GM19035 (cell line): ENCODE measurements around the gene GALNT9.

Experiments used
- ATAC-seq: cut with Tn5 transposase; IDR thresholded peaks from one replicate; pipeline ENCODE4 v1.9.1; 2021; ENCODE audit not compliant: unreplicated experiment

GALNT9 gene

GRCh38 chr12:132174015-132174838 lies 155.2 kb downstream of the GALNT9 start:
- no peak for ATAC-seq

DNA sequence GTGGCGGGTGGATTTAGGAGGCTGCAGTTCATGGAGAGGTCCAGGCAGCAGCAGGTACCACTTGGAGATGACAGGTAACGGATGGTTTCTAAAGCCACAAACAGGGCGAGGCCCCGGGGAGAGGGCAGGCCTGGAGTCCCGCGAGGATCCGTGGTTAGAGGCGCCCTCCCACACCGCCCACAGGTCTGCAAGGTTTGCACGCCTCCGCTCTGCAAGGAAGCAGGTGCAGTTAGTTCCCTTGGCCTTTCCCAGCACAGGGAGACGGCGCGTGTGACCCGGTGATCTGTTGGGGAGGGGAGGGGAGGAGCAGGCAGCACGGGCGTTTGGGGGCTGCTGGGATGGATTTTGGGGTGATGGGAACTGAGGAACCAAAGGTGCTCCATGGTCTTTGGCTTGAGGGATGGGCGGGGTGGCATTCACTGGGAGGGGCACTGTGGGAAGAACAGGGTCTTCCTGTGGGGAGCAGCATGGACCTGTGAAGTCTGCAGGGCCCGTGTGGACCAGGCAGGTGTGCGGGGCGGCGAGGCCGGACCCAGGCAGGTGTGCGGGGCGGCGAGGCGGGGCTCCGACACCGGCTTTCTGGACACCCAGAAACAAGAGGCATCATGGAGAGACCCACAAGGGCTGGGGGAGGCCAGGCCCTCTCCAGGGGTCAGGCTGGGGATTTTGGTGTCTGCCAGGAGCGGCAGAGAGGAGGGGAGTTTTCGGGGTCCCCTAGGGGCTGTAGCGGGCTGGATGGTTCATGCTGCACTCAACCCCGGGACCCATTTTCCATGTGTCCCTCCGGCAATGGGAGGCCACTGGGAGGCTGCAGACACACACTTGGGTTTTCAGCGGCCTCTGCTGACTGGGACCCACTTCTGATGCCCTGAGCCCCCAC lies 156.0 kb downstream of the GALNT9 start:
- no peak for ATAC-seq

GRCh38 chr12:132172619-132173018 lies 156.8 kb downstream of the GALNT9 start:
- no peak for ATAC-seq

DNA sequence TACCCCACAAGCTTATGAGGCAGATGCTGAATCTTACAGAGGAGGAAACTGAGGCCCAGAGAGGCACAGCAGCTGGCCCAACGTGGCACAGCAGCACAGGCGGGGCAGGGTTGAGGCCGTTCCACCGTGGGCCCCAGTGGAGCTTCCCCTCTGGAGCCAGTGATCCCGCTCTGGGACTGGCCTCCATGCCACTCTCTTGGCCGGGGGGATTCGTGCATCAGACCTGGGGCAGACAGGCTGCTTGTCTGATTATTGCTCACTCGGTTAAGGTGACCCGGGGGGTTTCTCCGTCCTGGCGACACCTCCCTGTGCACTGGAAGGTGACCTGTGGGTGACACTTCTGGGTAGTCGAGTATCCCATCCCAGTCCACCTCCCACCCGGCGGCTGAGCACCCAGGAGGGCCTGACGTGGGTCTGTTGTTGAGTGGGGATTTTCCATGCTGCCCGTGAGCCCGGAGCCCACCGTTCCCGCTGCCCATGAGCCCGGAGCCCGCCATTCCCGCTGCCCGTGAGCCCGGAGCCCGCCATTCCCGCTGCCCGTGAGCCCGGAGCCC lies 157.3 kb downstream of the GALNT9 start:
- no peak for ATAC-seq

GRCh38 chr12:132171293-132171967 lies 158.0 kb downstream of the GALNT9 start:
- ATAC-seq, result no peak

- no peak for ATAC-seq
Observed at GRCh38 chr12:132170637-132171292, 158.6 kb downstream of the GALNT9 start.

DNA sequence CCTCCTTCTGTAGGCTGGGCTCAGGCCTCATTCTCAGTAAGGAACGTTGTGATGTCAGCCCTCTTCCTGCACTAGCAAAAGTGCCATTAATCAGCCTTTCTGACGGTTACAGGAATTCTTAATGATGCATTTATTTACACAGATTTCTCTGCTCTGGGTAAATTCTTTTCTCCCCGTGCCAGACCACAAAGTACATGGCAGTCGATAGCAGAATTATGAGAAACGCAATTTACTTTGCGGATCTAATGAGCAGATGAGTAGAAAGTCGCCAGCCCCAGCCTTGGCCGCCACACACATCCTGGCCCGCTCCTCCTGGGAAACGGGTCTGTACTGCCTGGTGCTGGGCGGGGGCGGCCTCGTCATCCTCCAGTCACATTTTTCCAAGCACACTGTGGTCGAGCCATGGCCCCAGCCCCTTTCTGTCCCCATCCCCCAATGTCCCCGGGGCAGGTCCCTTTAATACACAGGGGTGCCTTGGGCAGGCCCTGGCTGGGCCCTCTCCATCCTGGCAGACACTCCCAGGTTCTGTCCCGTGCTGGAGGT lies 159.2 kb downstream of the GALNT9 start:
- no peak for ATAC-seq

- no peak for ATAC-seq
Observed at GRCh38 chr12:132169376-132169775, 160.0 kb downstream of the GALNT9 start.

GRCh38 chr12:132168311-132169031 lies 160.9 kb downstream of the GALNT9 start:
- no peak for ATAC-seq

GRCh38 chr12:132167611-132168310 lies 161.6 kb downstream of the GALNT9 start:
- no peak for ATAC-seq

GRCh38 chr12:132166801-132167591 lies 162.4 kb downstream of the GALNT9 start:
- no peak for ATAC-seq

DNA sequence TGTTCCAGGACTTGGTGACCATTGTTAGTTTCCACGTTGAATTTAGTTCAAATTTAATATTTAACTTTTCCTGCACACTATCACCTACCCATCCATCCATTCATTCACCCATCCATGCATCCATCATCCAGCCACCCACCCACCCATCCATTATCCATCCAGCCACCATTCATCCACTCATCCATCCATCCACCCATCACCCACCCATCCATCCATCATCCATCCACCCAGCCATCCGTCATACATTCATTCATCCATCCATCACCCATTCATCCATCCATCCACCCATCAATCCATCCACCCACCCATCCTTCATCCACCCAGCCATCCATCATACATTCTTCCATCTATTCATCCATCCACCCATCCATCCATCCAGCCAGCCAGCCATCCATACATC lies 163.3 kb downstream of the GALNT9 start:
- no peak for ATAC-seq

- ATAC-seq, result no peak
Observed at GRCh38 chr12:132165584-132165983, 163.8 kb downstream of the GALNT9 start.

GRCh38 chr12:132164426-132164825 lies 165.0 kb downstream of the GALNT9 start:
- no peak for ATAC-seq

GRCh38 chr12:132163911-132164288 lies 165.5 kb downstream of the GALNT9 start:
- no peak for ATAC-seq

- no peak for ATAC-seq
Observed at GRCh38 chr12:132163041-132163910, 166.1 kb downstream of the GALNT9 start.

DNA sequence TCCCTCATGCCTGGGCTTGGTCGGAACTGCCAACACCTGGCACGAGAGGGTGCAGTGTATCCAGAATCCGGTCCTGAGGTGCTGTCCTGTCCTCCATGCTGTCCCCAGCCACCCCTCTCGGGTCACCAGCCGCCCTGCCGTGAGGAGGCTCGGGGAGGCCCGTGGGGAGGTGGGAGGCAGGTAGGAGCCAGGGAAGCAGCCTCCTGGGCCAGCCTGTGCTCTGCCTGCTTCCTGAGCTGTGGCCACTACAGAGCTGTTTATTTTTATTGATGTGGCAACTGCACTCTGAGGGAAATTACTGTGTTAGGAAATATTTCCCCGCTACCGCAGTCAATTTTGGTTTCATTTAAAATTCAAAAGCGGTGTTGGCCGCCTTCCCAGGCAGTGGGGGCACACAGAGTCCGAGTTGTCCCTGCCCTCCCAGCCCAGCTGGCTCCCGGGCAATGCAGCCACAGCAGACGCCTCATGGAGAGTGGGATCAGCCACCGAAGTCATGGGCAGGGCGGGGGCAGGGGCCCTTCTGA lies 166.8 kb downstream of the GALNT9 start:
- ATAC-seq, result no peak
